Endodermal cell (in vitro differentiated cells): ENCODE data around the gene CHD1L. TPM values are rescaled to one million over a fixed set of nuclear protein-coding genes. Genes with fewer than 3 reads are reported as not detected.

ENCODE experiments used
- DNase-seq: peaks from one replicate; pipeline ENCODE4 v3.0.0-alpha.2; 2017
- H3K27ac ChIP-seq: 2 replicates; pipeline ENCODE4 v1.5.1; 2013; ENCODE audit warnings: mild to moderate bottlenecking, low read depth, low read length, moderate library complexity
- H3K27me3 ChIP-seq: 2 replicates; pipeline ENCODE4 v1.6.1; 2013; ENCODE audit warnings: mild to moderate bottlenecking, low read length, moderate library complexity; ENCODE audit not compliant: insufficient read depth, control insufficient read depth, poor library complexity, severe bottlenecking
- H3K36me3 ChIP-seq: 2 replicates; pipeline ENCODE4 v1.7.0; 2013; ENCODE audit warnings: mild to moderate bottlenecking, low read length, moderate library complexity; ENCODE audit not compliant: control insufficient read depth, insufficient read depth
- H3K4me1 ChIP-seq: one replicate; pipeline ENCODE4 v1.7.0; 2013; ENCODE audit warnings: low read length; ENCODE audit not compliant: control insufficient read depth, insufficient read depth
- H3K4me3 ChIP-seq: 2 replicates; pipeline ENCODE4 v1.5.1; 2013; ENCODE audit warnings: mild to moderate bottlenecking, low read length, moderate library complexity
- H3K9ac ChIP-seq: 2 replicates; pipeline ENCODE4 v1.6.1; 2013; ENCODE audit warnings: mild to moderate bottlenecking, low read length, moderate library complexity; ENCODE audit not compliant: poor library complexity, severe bottlenecking; ENCODE audit errors: extremely low read depth
- H3K9me3 ChIP-seq: 2 replicates; pipeline ENCODE4 v1.6.1; 2013; ENCODE audit warnings: mild to moderate bottlenecking, low read length, moderate library complexity; ENCODE audit not compliant: control insufficient read depth
- H3K27ac Mint-ChIP-seq: 2 replicates; pipeline ENCODE4 v1.8.0; 2020; ENCODE audit warnings: mixed read lengths
- H3K27me3 Mint-ChIP-seq: 2 replicates; pipeline ENCODE4 v1.8.0; 2021; ENCODE audit warnings: mild to moderate bottlenecking, mixed read lengths; ENCODE audit not compliant: insufficient read depth
- H3K36me3 Mint-ChIP-seq: 2 replicates; pipeline ENCODE4 v1.8.0; 2020; ENCODE audit warnings: low read depth, mixed read lengths
- H3K4me1 Mint-ChIP-seq: 2 replicates; pipeline ENCODE4 v1.8.0; 2020; ENCODE audit warnings: mixed read lengths
- H3K4me3 Mint-ChIP-seq: 2 replicates; pipeline ENCODE4 v1.8.0; 2020; ENCODE audit warnings: mild to moderate bottlenecking, moderate library complexity, mixed read lengths
- H3K9me3 Mint-ChIP-seq: 2 replicates; pipeline ENCODE4 v1.8.0; 2020; ENCODE audit warnings: mild to moderate bottlenecking, mixed read lengths
- CTCF ChIP-seq: fragments of 200-600 bp; sonication (generic); conservative IDR thresholded peaks from 2 replicates; pipeline ENCODE4 v1.5.0; 2021; ENCODE audit warnings: antibody characterized with exemption, mild to moderate bottlenecking
- WGBS, 2 experiments: methylation state at CpG; one replicate each; pipeline versions ENCODE4 v1.1.5 to v1.1.7; 2013; ENCODE audit warnings: missing lambda C conversion rate in 2 of 2, mixed read lengths in 1 of 2; ENCODE audit not compliant: insufficient coverage in 1 of 2, insufficient read length in 1 of 2; 5-methylcytosine and 5-hydroxymethylcytosine counted together
- total RNA-seq, 2 donors: library from RNA; stranded (reverse); fragmentation: NEBNext Ultra II Directional in 1 of 2; extraction: Animal tissue kit (Norgen Biotek cat#: 25700) in 1 of 2; gene quantifications; 2 replicates in 1 of 2; 3 replicates in 1 of 2; pipeline ENCODE4 v1.2.1, GENCODE V29; 2021

CHD1L gene
- total RNA-seq, 2 donors from 2014 or later, result 112 to 117 TPM

- no peaks in the 10 kb centered on the region for H3K36me3 ChIP-seq
- 100% methylated on average over 1 of the region's 1 CpG; no CpG with 5 or more reads in 1 of the 2 experiments for WGBS, 2 experiments
These were observed 40.7 kb upstream of the CHD1L start for GRCh38 chr1:147201786-147202185.

GRCh38 chr1:147202576-147202975, 39.9 kb upstream of the CHD1L start:
- no peak overlapping the region for H3K4me3 Mint-ChIP-seq
- TF ChIP-seq CTCF, result no peak
- H3K4me1 ChIP-seq, result no peaks in the 10 kb centered on the region
- H3K4me1 Mint-ChIP-seq, result peaks cover 5% of the 10 kb centered on the region
- no peak overlapping the region for H3K9ac ChIP-seq
- no peak overlapping the region for H3K4me3 ChIP-seq
- 83 to 90% methylated on average over 1 to 2 of the region's 2 CpGs for WGBS, 2 experiments
- H3K9me3 ChIP-seq, result no peaks in the 10 kb centered on the region
- no peaks in the 10 kb centered on the region for H3K9me3 Mint-ChIP-seq
- peaks cover 15% of the 10 kb centered on the region for H3K36me3 Mint-ChIP-seq
- H3K27ac ChIP-seq, result no peak overlapping the region
- H3K27me3 Mint-ChIP-seq, result peaks cover 4% of the 10 kb centered on the region
- H3K27ac Mint-ChIP-seq, result no peak overlapping the region
- no peaks in the 10 kb centered on the region for H3K36me3 ChIP-seq
- no peaks in the 10 kb centered on the region for H3K27me3 ChIP-seq
- no peak for DNase-seq

More at GRCh38 chr1:147201786-147202185, 40.7 kb upstream of the CHD1L start:
- no peaks in the 10 kb centered on the region for H3K4me1 ChIP-seq
- TF ChIP-seq CTCF, result no peak
- H3K9ac ChIP-seq, result no peak overlapping the region
- no peak for DNase-seq
- H3K4me3 ChIP-seq, result no peak overlapping the region
- no peaks in the 10 kb centered on the region for H3K27me3 ChIP-seq
- H3K27ac ChIP-seq, result no peak overlapping the region
- no peak overlapping the region for H3K4me3 Mint-ChIP-seq
- peaks cover 4% of the 10 kb centered on the region for H3K27me3 Mint-ChIP-seq
- H3K27ac Mint-ChIP-seq, result no peak overlapping the region
- peaks cover 5% of the 10 kb centered on the region for H3K4me1 Mint-ChIP-seq
- H3K36me3 Mint-ChIP-seq, result peaks cover 10% of the 10 kb centered on the region
- no peaks in the 10 kb centered on the region for H3K9me3 ChIP-seq
- H3K9me3 Mint-ChIP-seq, result no peaks in the 10 kb centered on the region

- H3K9ac ChIP-seq, result no peak overlapping the region
- no peak overlapping the region for H3K27ac Mint-ChIP-seq
- DNase-seq, result no peak
- no peaks in the 10 kb centered on the region for H3K9me3 Mint-ChIP-seq
- H3K4me3 Mint-ChIP-seq, result no peak overlapping the region
- H3K27me3 Mint-ChIP-seq, result peaks cover 2% of the 10 kb centered on the region
- no peak for TF ChIP-seq CTCF
- H3K4me3 ChIP-seq, result no peak overlapping the region
- 93 to 94% methylated on average over 3 of the region's 3 CpGs for WGBS, 2 experiments
- peaks cover 20% of the 10 kb centered on the region for H3K36me3 Mint-ChIP-seq
- no peaks in the 10 kb centered on the region for H3K36me3 ChIP-seq
- no peak overlapping the region for H3K27ac ChIP-seq
- H3K9me3 ChIP-seq, result no peaks in the 10 kb centered on the region
- peaks cover 5% of the 10 kb centered on the region for H3K4me1 Mint-ChIP-seq
- no peaks in the 10 kb centered on the region for H3K4me1 ChIP-seq
- H3K27me3 ChIP-seq, result no peaks in the 10 kb centered on the region
These were observed 38.4 kb upstream of the CHD1L start for GRCh38 chr1:147204080-147204479.
